NCI-H146 (cell line): ENCODE results near the gene TTC28.

ENCODE experiments used
- DNase-seq: peaks from one replicate; lab custom pipeline; 2025; lab: John Stamatoyannopoulos, UW

The TTC28 gene

GRCh38 chr22:28002863-28003565, 676.6 kb downstream of the TTC28 start:
- DNase-seq = no peak

DNA sequence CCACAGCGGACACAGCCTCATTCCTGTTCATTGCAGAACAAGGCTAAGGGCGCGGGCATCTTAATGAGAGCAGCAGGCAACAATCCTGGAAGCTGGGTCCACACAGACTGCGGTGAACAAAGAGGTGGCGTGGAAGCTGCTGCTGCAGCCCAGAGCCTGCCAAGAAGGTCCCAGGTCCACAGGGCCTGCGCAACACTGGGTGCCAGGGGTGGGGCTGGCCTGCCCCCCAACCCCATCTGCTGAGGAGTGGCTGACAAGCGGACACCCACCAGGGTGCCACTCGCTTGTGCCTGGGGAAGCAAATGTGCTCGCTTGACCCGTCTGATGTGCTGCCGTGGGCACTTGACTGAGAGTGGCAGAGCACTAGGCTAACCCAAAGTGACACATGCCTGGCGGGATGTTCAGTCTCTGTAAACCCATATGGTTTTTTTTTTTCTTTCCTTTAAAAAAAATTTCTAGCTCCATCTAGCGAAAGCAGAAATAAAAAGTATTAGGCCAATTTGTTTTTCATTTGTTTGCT, 677.4 kb downstream of the TTC28 start:
- DNase-seq = no peak

DNA sequence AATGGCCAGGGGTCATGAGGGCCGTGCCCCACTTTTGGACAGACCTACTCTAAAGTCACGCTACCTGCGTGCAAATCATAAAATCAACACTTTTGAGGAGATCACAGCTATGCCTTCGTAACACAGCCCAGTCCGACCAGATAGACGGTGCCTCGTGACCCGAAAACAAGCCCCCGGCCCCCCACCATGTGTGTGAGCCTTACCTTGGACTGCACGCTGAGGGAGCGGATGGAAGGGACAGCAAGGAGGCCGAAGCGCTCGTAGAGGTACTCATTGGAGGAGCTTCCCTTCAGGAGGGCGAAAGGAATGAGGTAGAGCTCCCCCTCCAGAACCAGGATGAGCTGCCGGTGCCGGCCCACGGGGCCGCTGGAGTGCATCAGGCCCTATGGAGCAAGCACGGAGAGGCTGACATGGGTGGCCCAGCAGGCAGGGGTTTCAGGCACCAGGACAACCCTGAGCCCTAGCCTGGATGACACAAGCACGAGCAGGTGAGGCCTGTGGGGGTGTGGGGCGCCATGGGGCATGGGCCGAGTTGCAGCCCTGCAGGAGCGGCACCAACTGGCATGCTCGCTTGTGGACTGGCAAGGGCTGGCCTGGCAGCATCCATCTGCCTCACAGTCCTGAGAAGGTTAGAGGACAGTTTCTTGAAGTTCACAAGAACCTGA, 678.3 kb downstream of the TTC28 start:
- DNase-seq = no peak

DNA sequence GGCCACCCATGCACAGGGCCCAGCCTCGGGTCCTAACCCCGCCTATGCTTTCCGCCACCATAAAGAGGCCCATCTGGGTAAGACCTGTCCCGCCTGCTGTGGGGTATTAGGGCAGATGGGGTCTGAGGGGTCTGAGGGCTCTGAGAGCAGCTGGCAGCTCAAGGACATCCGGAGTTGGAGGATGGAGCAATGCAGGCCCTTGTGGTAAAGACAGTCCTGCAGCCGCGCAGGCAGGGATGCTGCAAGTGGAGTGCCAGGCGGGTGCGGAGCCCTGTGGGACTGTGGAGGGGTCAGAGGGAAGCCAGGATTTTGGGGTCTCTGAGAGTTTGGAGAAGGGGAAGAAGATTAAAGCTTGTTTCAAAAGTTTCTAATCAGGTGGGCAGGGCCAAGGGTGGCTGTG, 679.3 kb downstream of the TTC28 start:
- no peak for DNase-seq

DNA sequence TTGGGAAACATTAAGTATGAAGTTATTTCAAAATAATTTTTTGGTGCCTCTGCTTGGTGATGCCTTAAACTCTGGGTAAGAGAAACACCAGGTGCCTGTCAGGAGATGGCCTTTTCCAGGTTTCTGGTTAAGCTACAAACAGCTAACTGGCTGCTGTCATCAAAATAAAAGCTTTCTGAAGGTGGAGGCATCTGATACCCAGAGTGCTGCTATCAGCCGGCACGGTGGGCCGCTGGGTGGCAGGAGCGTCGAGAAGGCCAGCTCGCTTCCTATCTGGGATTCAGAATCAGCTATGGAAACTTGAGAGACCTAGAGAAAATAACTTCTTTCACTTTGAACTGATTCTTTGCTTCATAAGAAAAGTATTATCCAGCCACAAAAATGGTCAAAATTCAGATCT, 679.8 kb downstream of the TTC28 start:
- DNase-seq = no peak

- DNase-seq = no peak
Measured at GRCh38 chr22:27998511-27999410, 680.9 kb downstream of the TTC28 start.

DNA sequence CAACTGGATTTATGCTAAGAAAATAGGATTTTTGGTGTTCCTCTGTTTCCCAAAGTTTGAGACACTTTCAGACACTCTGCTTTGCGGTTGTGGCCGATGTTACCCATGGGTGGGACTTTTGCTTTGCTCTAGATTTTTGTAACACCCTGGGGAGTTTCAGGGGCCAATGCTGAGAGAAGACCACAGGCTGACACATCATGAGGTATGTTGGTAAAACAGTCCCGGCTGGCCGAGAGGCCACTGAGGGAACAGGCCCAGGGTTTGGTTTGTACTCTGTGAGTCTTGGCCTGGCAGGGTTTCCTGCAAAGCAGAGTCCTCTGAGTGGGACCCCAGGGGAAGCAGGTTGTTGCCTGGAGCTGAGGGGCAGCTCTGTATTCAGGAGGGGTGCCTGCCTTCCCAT, 682.1 kb downstream of the TTC28 start:
- no peak for DNase-seq

- DNase-seq = peak; percentile 3
Measured at GRCh38 chr22:27996981-27997380, 682.7 kb downstream of the TTC28 start.

- DNase-seq = no peak
Measured at GRCh38 chr22:27996529-27996925, 683.1 kb downstream of the TTC28 start.

DNA sequence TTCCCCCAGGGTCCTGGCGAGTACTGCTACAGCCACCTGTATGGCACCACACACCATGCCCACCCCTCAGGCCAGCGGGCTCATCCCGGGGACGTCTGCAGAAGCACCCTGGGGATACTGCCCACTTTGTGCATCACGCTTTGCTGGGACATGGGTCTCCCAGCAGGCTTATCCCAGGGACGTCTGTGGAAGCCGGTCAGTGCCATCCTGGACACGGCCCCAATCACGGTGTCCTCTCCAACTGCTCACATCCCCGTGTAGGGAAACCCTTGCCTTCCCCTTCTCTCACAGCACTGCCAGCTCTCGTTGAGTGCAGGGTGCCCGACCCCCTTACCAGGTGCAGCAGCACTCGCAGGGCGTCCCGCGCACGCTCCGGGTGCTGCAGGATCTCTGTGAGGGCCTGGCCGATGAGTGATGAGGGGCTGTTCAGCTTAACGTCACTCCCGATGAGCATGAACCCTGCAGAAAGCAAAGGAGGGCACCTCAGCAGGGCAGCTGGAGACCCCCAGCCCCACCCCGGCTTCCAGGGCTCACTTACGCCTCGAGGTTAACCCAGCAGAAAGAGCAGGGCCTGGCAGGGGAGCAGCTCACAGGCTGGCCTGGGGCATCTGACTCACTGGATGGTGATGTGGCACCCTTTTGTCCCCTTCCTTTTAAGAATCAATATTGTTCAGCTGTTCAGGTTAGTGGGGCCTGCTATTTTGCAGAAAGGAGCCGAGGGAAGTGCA, 683.7 kb downstream of the TTC28 start:
- DNase-seq = no peak

- DNase-seq = no peak
Measured at GRCh38 chr22:27994481-27995331, 684.9 kb downstream of the TTC28 start.

DNA sequence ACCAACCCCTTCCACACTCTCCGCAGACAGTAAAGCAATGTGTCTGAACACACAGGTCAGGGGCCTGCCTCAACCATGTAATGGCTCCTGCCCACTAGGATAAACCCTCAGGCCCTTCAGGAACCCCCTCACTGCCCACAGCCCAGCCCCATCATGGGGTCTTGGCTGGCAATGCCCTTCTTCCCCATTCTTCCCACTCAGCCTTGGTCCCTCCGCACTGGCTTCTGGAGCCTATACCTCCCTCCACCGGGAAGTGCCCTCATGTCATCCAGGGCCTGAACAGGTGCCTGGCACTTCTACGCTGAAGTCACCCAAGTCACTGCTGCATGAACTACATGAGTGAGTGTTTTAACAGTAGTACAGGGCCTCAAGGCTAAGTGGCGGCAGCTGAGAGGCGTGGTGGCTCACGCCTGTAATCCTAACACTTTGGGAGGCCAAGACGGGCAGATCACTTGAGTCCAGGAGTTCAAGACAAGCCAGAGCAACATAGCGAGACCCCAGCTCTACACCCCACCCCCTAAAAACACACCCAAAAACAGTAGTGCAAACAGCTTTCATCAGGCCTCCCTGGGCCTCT, 685.8 kb downstream of the TTC28 start:
- DNase-seq = no peak

GRCh38 chr22:27993201-27993635, 686.4 kb downstream of the TTC28 start:
- DNase-seq = no peak

DNA sequence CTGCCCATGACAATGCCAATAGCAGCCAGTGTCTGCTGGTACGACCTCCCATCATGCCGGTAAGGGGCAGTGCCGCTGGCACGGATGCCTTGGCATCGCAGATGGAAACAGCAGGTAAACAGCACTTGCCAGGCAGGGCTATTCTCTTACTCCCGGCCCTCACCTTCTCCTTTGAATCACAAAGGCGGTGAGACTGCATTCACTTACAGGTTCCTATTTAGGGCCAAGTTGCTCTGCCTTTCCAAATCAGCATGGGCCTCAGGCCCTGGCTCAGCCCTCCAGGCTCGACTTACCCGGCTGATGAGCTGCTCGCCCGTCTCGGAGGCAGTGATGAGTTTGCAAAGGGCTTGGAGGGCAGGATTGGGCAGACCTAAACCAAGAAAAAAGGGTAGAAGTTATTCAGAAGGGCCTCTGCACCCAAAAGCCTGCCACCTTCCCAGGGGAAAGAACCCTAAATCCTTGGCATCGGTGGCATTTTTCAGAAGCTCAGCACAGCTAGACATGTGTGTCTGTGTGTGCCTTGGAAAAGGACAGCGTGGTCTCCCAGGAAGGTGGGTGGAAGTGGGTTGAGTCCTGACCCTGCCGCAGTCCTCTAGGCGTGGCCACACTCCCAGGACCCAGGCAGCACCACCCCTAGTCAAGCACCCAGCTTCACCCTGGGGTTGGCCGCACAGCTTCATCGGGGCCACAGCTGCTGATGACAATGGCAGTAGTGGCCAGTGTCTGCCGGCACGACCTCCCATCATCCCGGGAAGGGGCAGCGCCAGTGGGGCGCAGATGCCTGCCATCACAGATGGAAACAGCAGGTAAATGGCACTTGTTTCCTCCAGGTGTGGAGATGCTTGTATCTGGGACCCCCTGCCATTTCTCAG, 687.1 kb downstream of the TTC28 start:
- no peak for DNase-seq

GRCh38 chr22:27991586-27992293, 687.9 kb downstream of the TTC28 start:
- DNase-seq = no peak

DNA sequence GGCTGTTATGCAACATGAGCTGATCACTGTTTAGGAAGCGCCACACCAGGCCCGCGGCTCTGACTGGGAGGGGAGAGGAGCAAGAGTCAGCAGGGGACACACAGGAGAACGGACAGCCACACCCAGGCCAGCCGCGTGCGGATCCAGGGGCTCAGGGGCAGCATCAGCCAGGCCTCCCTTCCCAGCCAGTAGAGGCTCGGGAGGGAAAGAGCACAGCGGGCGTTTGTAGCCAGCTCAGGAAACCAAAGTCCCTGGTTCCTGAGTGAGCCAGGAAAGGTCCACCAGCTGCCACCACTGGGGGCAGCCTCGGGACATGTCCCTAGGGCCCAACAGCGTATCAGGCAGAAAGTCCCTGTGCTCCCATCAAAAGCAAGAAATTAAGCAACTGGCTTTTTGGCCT, 688.8 kb downstream of the TTC28 start:
- no peak for DNase-seq

DNA sequence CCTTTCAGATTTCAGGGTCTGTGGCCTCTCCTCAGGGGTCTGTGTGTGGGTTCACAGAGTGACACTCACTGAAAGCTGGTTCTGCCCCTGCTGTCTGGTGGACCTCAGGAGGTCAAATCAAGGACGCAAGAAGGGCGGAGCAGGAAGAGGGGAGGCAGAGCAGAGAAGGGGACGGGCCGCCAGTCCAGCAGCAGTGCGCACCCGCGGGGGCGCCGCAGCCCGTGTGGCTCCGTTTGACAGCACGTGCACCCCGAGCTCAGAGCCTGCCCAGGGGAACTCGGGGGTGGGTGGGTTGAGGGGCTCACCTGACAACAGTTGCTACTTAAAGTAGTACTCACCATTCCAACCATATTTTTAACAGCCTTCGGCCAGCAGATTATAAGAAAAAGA, 689.2 kb downstream of the TTC28 start:
- DNase-seq = no peak

GRCh38 chr22:27989758-27990450, 689.7 kb downstream of the TTC28 start:
- no peak for DNase-seq
